SK-N-SH treated with all-trans-retinoic acid at 6 μM for 48 hours (cell line): ENCODE data around the gene UTP14A.

Experiments used
- ATAC-seq: fragments of 200-7000 bp; cut with Tn5 transposase; 3 replicates; pipeline ENCODE4 v1.9.1; 2020; ENCODE audit warnings: mild to moderate bottlenecking, moderate library complexity
- ARNTL ChIP-seq: fragments of 450-650 bp; formaldehyde crosslinking; IDR thresholded peaks from 2 replicates; pipeline ENCODE4 v1.5.0; 2020; ENCODE audit warnings: low read depth, mild to moderate bottlenecking, moderate library complexity, borderline replicate concordance
- BACH2 ChIP-seq: fragments of 250-450 bp; sonication (Bioruptor Pico); IDR thresholded peaks from 2 replicates; pipeline ENCODE4 v1.9.0; 2021; ENCODE audit warnings: mild to moderate bottlenecking, borderline replicate concordance
- CREB5 ChIP-seq: fragments of 250-450 bp; sonication (Bioruptor Pico); IDR thresholded peaks from 2 replicates; pipeline ENCODE4 v1.5.1; 2020; ENCODE audit warnings: low read depth, mild to moderate bottlenecking, moderate library complexity
- CSDC2 ChIP-seq: fragments of 250-450 bp; sonication (Bioruptor Pico); IDR thresholded peaks from 2 replicates; pipeline ENCODE4 v1.5.0; 2020; ENCODE audit warnings: mild to moderate bottlenecking, moderate library complexity
- CSRNP3 ChIP-seq: fragments of 250-450 bp; sonication (Bioruptor Pico); IDR thresholded peaks from 2 replicates; pipeline ENCODE4 v1.5.1; 2021; ENCODE audit warnings: mild to moderate bottlenecking, moderate library complexity
- ESRRG ChIP-seq: fragments of 250-450 bp; sonication (Bioruptor Pico); IDR thresholded peaks from 2 replicates; pipeline ENCODE4 v1.6.1; 2021; ENCODE audit warnings: mild to moderate bottlenecking
- GLIS3 ChIP-seq: fragments of 250-450 bp; sonication (Bioruptor Pico); IDR thresholded peaks from 2 replicates; pipeline ENCODE4 v1.5.0; 2020; ENCODE audit warnings: mild to moderate bottlenecking, moderate library complexity
- ISL1 ChIP-seq: fragments of 250-450 bp; sonication (Bioruptor Pico); IDR thresholded peaks from 2 replicates; pipeline ENCODE4 v2.1.2; 2022; ENCODE audit warnings: mild to moderate bottlenecking, moderate library complexity
- OSR1 ChIP-seq: fragments of 250-450 bp; sonication (Bioruptor Pico); IDR thresholded peaks from 2 replicates; pipeline ENCODE4 v1.8.0; 2022; ENCODE audit warnings: moderate library complexity, mild to moderate bottlenecking, inconsistent platforms
- PATZ1 ChIP-seq: fragments of 250-450 bp; sonication (Bioruptor Pico); IDR thresholded peaks from 2 replicates; pipeline ENCODE4 v1.8.0; 2020; ENCODE audit warnings: mild to moderate bottlenecking, moderate library complexity, borderline replicate concordance
- POU6F1 ChIP-seq: fragments of 250-450 bp; sonication (Bioruptor Pico); IDR thresholded peaks from 2 replicates; pipeline ENCODE4 v1.8.0; 2021; ENCODE audit warnings: low read depth, mild to moderate bottlenecking, moderate library complexity, borderline replicate concordance
- SNAI2 ChIP-seq: fragments of 250-450 bp; sonication (Bioruptor Pico); IDR thresholded peaks from 2 replicates; pipeline ENCODE4 v1.5.0; 2020; ENCODE audit warnings: mild to moderate bottlenecking, moderate library complexity
- TOX ChIP-seq: fragments of 250-450 bp; sonication (Bioruptor Pico); IDR thresholded peaks from 2 replicates; pipeline ENCODE4 v1.8.0; 2021; ENCODE audit warnings: mild to moderate bottlenecking, moderate library complexity, borderline replicate concordance
- TSHZ2 ChIP-seq: fragments of 250-450 bp; sonication (Bioruptor Pico); IDR thresholded peaks from 2 replicates; pipeline ENCODE4 v1.5.0; 2020; ENCODE audit warnings: mild to moderate bottlenecking, moderate library complexity
- ZC3H10 ChIP-seq: fragments of 250-450 bp; sonication (Bioruptor Pico); IDR thresholded peaks from 2 replicates; pipeline ENCODE4 v1.5.1; 2021; ENCODE audit warnings: mild to moderate bottlenecking, moderate library complexity
- ZFP3 ChIP-seq: fragments of 250-450 bp; sonication (Bioruptor Pico); IDR thresholded peaks from 2 replicates; pipeline ENCODE4 v1.5.0; 2020; ENCODE audit warnings: mild to moderate bottlenecking, moderate library complexity
- ZFP30 ChIP-seq: fragments of 450-650 bp; formaldehyde crosslinking; IDR thresholded peaks from 2 replicates; pipeline ENCODE4 v1.5.0; 2022; ENCODE audit warnings: mild to moderate bottlenecking, moderate library complexity
- ZNF565 ChIP-seq: fragments of 450-650 bp; formaldehyde crosslinking; conservative IDR thresholded peaks from 2 replicates; pipeline ENCODE4 v1.5.0; 2020; ENCODE audit warnings: low read depth, mild to moderate bottlenecking, moderate library complexity
- ZNF70 ChIP-seq: fragments of 450-650 bp; formaldehyde crosslinking; IDR thresholded peaks from 2 replicates; pipeline ENCODE4 v1.5.0; 2020; ENCODE audit warnings: mild to moderate bottlenecking, moderate library complexity
- ZNF8 ChIP-seq: fragments of 450-650 bp; formaldehyde crosslinking; IDR thresholded peaks from 2 replicates; pipeline ENCODE4 v1.5.0; 2020; ENCODE audit warnings: mild to moderate bottlenecking, moderate library complexity

The UTP14A gene

GRCh38 chrX:129939986-129940385, 34.0 kb downstream of the UTP14A start:
- no peak for ATAC-seq
- no peak for TF ChIP-seq GLIS3 (CRISPR knock-in tag)
- no peak for TF ChIP-seq ZNF70 (CRISPR knock-in tag)
- no peak for TF ChIP-seq ZNF565
- TF ChIP-seq ZC3H10 (CRISPR knock-in tag), result no peak
- no peak for TF ChIP-seq BACH2 (CRISPR knock-in tag)
- TF ChIP-seq ZFP3 (CRISPR knock-in tag), result no peak
- TF ChIP-seq ARNTL (CRISPR knock-in tag), result no peak
- TF ChIP-seq OSR1 (CRISPR knock-in tag), result no peak
- no peak for TF ChIP-seq ZNF8 (CRISPR knock-in tag)
- no peak for TF ChIP-seq CSRNP3 (CRISPR knock-in tag)
- no peak for TF ChIP-seq ISL1 (CRISPR knock-in tag)
- TF ChIP-seq CREB5 (CRISPR knock-in tag), result no peak
- no peak for TF ChIP-seq SNAI2

- no peak for ATAC-seq
These were observed 34.8 kb downstream of the UTP14A start for GRCh38 chrX:129940721-129941120.

More at GRCh38 chrX:129940721-129941120, 34.8 kb downstream of the UTP14A start:
- no peak for TF ChIP-seq ISL1 (CRISPR knock-in tag)
- TF ChIP-seq ZFP30, result no peak
- TF ChIP-seq PATZ1 (CRISPR knock-in tag), result no peak
- no peak for TF ChIP-seq ZFP3 (CRISPR knock-in tag)
- no peak for TF ChIP-seq TSHZ2 (CRISPR knock-in tag)
- no peak for TF ChIP-seq OSR1 (CRISPR knock-in tag)
- TF ChIP-seq CREB5 (CRISPR knock-in tag), result no peak
- TF ChIP-seq POU6F1 (CRISPR knock-in tag), result no peak
- no peak for TF ChIP-seq ZNF565
- TF ChIP-seq TOX (CRISPR knock-in tag), result no peak
- TF ChIP-seq ESRRG (CRISPR knock-in tag), result no peak
- no peak for TF ChIP-seq CSDC2
